ENCODE results near the gene FBXL7.

The FBXL7 gene

GRCh38 chr5:15728811-15729210 lies 228.8 kb downstream of the FBXL7 start:
- FAIRE-seq: no peak
- DNase-seq (ENCODE audit: insufficient read length, low spot score): no peak
- TF ChIP-seq CTCF (IDR thresholded peaks at IDR 0.05; ENCODE audit: insufficient read depth, missing control alignments): no peak

- no peak for FAIRE-seq
- no peak for DNase-seq (ENCODE audit: insufficient read length, low spot score)
- TF ChIP-seq CTCF (IDR thresholded peaks at IDR 0.05; ENCODE audit: insufficient read depth, missing control alignments): no peak
These were observed 231.7 kb downstream of the FBXL7 start for GRCh38 chr5:15731699-15732098.

GRCh38 chr5:15734058-15734457 lies 234.1 kb downstream of the FBXL7 start:
- FAIRE-seq (no peak), DNase-seq (ENCODE audit: insufficient read length, low spot score) (no peak)
- TF ChIP-seq CTCF (IDR thresholded peaks at IDR 0.05; ENCODE audit: insufficient read depth, missing control alignments): no peak

GRCh38 chr5:15737036-15737821 lies 237.2 kb downstream of the FBXL7 start:
- FAIRE-seq: no peak
- no peak for DNase-seq (ENCODE audit: insufficient read length, low spot score)

GRCh38 chr5:15737871-15738664 lies 238.1 kb downstream of the FBXL7 start:
- DNase-seq (ENCODE audit: insufficient read length, low spot score) (no peak), FAIRE-seq (no peak)
- TF ChIP-seq CTCF (IDR thresholded peaks at IDR 0.05; ENCODE audit: insufficient read depth, missing control alignments): no peak

More at GRCh38 chr5:15737036-15737821, 237.2 kb downstream of the FBXL7 start:
- no peak for TF ChIP-seq CTCF (IDR thresholded peaks at IDR 0.05; ENCODE audit: insufficient read depth, missing control alignments)

- no peak for TF ChIP-seq CTCF (IDR thresholded peaks at IDR 0.05; ENCODE audit: insufficient read depth, missing control alignments)
- DNase-seq (ENCODE audit: insufficient read length, low spot score): no peak
- FAIRE-seq: no peak
These were observed 240.4 kb downstream of the FBXL7 start for GRCh38 chr5:15740383-15740782.

- DNase-seq (ENCODE audit: insufficient read length, low spot score) (no peak), FAIRE-seq (no peak)
- TF ChIP-seq CTCF (IDR thresholded peaks at IDR 0.05; ENCODE audit: insufficient read depth, missing control alignments): no peak
These were observed 241.6 kb downstream of the FBXL7 start for GRCh38 chr5:15741591-15741990.
